H1 (cell line): ENCODE results near the gene CD200. TPM values are rescaled to one million over a fixed set of nuclear protein-coding genes. Genes with fewer than 3 reads are reported as not detected.

Source experiments
- CTCF ChIA-PET: fragments of 300-600 bp; sonication (Branson Sonifier 250); formaldehyde crosslinking; loops from one replicate; lab custom pipeline; 2021; ENCODE audit not compliant: partially characterized antibody; lab: Charles Lee
- POLR2A ChIA-PET: fragments of 300-600 bp; sonication (Branson Sonifier 250); formaldehyde crosslinking; loops from one replicate; lab custom pipeline; 2021; ENCODE audit warnings: inconsistent platforms; ENCODE audit not compliant: partially characterized antibody; lab: Charles Lee
- DNase-seq, 2 experiments: peaks; one replicate each; pipeline versions ENCODE4 v3.0.0 to v3.0.0-alpha.2; 2010 to 2022; ENCODE audit warnings: low spot score in 2 of 2, low read depth in 1 of 2, mixed read lengths in 1 of 2
- FAIRE-seq: peaks from 2 replicates; lab custom pipeline; 2011; peaks lifted over from hg19 to GRCh38; lab: Jason Lieb, UNC
- H2AFZ ChIP-seq: 2 replicates; pipeline ENCODE4 v1.8.1; 2012; ENCODE audit warnings: low read length, inconsistent platforms
- H2AK5ac ChIP-seq: 2 replicates; pipeline ENCODE4 v1.6.1; 2013; ENCODE audit warnings: low read depth, low read length
- H2BK120ac ChIP-seq: replicated peaks from 2 replicates; pipeline ENCODE3; 2013; ENCODE audit warnings: low read depth, low read length, inconsistent platforms
- H2BK12ac ChIP-seq: 2 replicates; pipeline ENCODE4 v1.6.1; 2013; ENCODE audit warnings: low read depth, low read length
- H2BK15ac ChIP-seq: 2 replicates; pipeline ENCODE4 v1.6.1; 2013; ENCODE audit warnings: low read length
- H2BK20ac ChIP-seq: 2 replicates; pipeline ENCODE4 v1.6.1; 2013; ENCODE audit warnings: low read length
- H2BK5ac ChIP-seq: 2 replicates; pipeline ENCODE4 v1.6.1; 2013; ENCODE audit warnings: low read depth, low read length
- H3K14ac ChIP-seq: 2 replicates; pipeline ENCODE4 v1.6.1; 2013; ENCODE audit warnings: inconsistent platforms; ENCODE audit not compliant: insufficient read length
- H3K18ac ChIP-seq: 2 replicates; pipeline ENCODE4 v1.6.1; 2013; ENCODE audit warnings: low read length; ENCODE audit errors: extremely low read depth
- H3K23ac ChIP-seq: 2 replicates; pipeline ENCODE4 v1.6.1; 2013; ENCODE audit warnings: inconsistent platforms; ENCODE audit not compliant: insufficient read length
- H3K23me2 ChIP-seq: 2 replicates; pipeline ENCODE4 v1.6.1; 2013; ENCODE audit warnings: low read depth, low read length
- H3K27ac ChIP-seq: 2 replicates; pipeline ENCODE4 v1.6.1; 2011; ENCODE audit warnings: low read depth, low read length, inconsistent platforms
- H3K27me3 ChIP-seq, 4 experiments: replicated peaks in 1 of 4; 1 replicate in 1 of 4; 2 replicates in 3 of 4; pipeline versions ENCODE4 v1.6.1 to v1.8.1; 2011 to 2013; ENCODE audit warnings: low read length in 3 of 4, mild to moderate bottlenecking in 3 of 4, inconsistent platforms in 2 of 4, mixed read lengths in 2 of 4, moderate library complexity in 1 of 4; ENCODE audit not compliant: control insufficient read depth in 3 of 4, insufficient read depth in 3 of 4; ENCODE audit errors: extremely low read depth in 1 of 4
- H3K36me3 ChIP-seq, 4 experiments: 2 replicates each; pipeline versions ENCODE4 v1.6.1 to v1.8.1; 2011 to 2013; ENCODE audit warnings: mild to moderate bottlenecking in 4 of 4, low read length in 3 of 4, moderate library complexity in 2 of 4, control low read depth in 1 of 4, inconsistent platforms in 1 of 4; ENCODE audit not compliant: insufficient read depth in 4 of 4, control insufficient read depth in 2 of 4
- H3K4ac ChIP-seq: replicated peaks from 2 replicates; pipeline ENCODE3; 2013; ENCODE audit warnings: low read length, low read depth, mixed read lengths, inconsistent platforms; ENCODE audit not compliant: insufficient read length
- H3K4me1 ChIP-seq, 4 experiments: replicated peaks in 1 of 4; 1 replicate in 1 of 4; 2 replicates in 3 of 4; pipeline versions ENCODE4 v1.6.1 to v1.8.1; 2011 to 2013; ENCODE audit warnings: low read length in 3 of 4, inconsistent platforms in 2 of 4, mixed read lengths in 1 of 4; ENCODE audit not compliant: insufficient read depth in 4 of 4, control insufficient read depth in 3 of 4
- H3K4me2 ChIP-seq, 2 experiments: 2 replicates each; pipeline versions ENCODE4 v1.6.1 to v1.8.1; 2011 to 2013; ENCODE audit warnings: low read depth in 2 of 2, low read length in 2 of 2, control low read depth in 1 of 2, inconsistent platforms in 1 of 2, mild to moderate bottlenecking in 1 of 2; ENCODE audit not compliant: insufficient read depth in 1 of 2
- H3K4me3 ChIP-seq, 4 experiments: fragments of 200-600, 300-600 bp in 1 of 4; sonication (generic), shearing (Covaris generic), sonication (Bioruptor Twin) in 1 of 4; 2 replicates each; pipeline versions ENCODE4 v1.5.1 to v1.8.1; 2011 to 2016; ENCODE audit warnings: low read length in 4 of 4, low read depth in 3 of 4, control low read depth in 2 of 4, inconsistent platforms in 2 of 4, mild to moderate bottlenecking in 2 of 4, mixed read lengths in 1 of 4, moderate library complexity in 1 of 4; ENCODE audit not compliant: insufficient read depth in 2 of 4; ENCODE audit errors: extremely low read depth in 1 of 4
- H3K56ac ChIP-seq: replicated peaks from 2 replicates; pipeline ENCODE3; 2013; ENCODE audit warnings: low read depth, mild to moderate bottlenecking, mixed read lengths, low read length, inconsistent platforms; ENCODE audit not compliant: insufficient read length
- H3K79me1 ChIP-seq: 2 replicates; pipeline ENCODE4 v1.6.1; 2013; ENCODE audit warnings: low read depth, low read length, control low read depth
- H3K79me2 ChIP-seq, 2 experiments: 2 replicates each; pipeline versions ENCODE4 v1.6.1 to v1.8.1; 2012 to 2013; ENCODE audit warnings: low read length in 2 of 2, mild to moderate bottlenecking in 2 of 2, inconsistent platforms in 1 of 2; ENCODE audit not compliant: insufficient read depth in 2 of 2, control insufficient read depth in 1 of 2
- H3K9ac ChIP-seq, 4 experiments: replicated peaks in 1 of 4; 1 replicate in 1 of 4; 2 replicates in 3 of 4; pipeline versions ENCODE4 v1.6.1 to v1.8.1; 2011 to 2013; ENCODE audit warnings: low read depth in 3 of 4, low read length in 3 of 4, control low read depth in 2 of 4, mild to moderate bottlenecking in 2 of 4, moderate library complexity in 2 of 4, inconsistent platforms in 1 of 4; ENCODE audit errors: extremely low read depth in 1 of 4
- H3K9me3 ChIP-seq, 2 experiments: 2 replicates each; pipeline versions ENCODE4 v1.6.1 to v1.8.1; 2012 to 2013; ENCODE audit warnings: mild to moderate bottlenecking in 2 of 2, moderate library complexity in 2 of 2, control low read depth in 1 of 2, inconsistent platforms in 1 of 2, low read depth in 1 of 2, low read length in 1 of 2, mixed read lengths in 1 of 2; ENCODE audit not compliant: insufficient read depth in 2 of 2
- H4K20me1 ChIP-seq, 2 experiments: replicated peaks in 1 of 2; 2 replicates each; pipeline versions ENCODE3 to v1.8.1; 2011 to 2013; ENCODE audit warnings: inconsistent platforms in 2 of 2, low read length in 2 of 2, mild to moderate bottlenecking in 1 of 2; ENCODE audit not compliant: insufficient read depth in 2 of 2, control insufficient read depth in 1 of 2
- H4K5ac ChIP-seq: 2 replicates; pipeline ENCODE4 v1.6.1; 2013; ENCODE audit warnings: low read length, low read depth, mixed read lengths, inconsistent platforms; ENCODE audit not compliant: insufficient read length
- H4K8ac ChIP-seq: 2 replicates; pipeline ENCODE4 v1.8.0; 2013; ENCODE audit warnings: mild to moderate bottlenecking, moderate library complexity, low read length, inconsistent platforms; ENCODE audit not compliant: insufficient read depth; ENCODE audit errors: extremely low read depth
- H4K91ac ChIP-seq: replicated peaks from 2 replicates; pipeline ENCODE3; 2013; ENCODE audit warnings: low read length, mixed read lengths, inconsistent platforms; ENCODE audit not compliant: insufficient read length
- EZH2 ChIP-seq: fragments of 200-600 bp; sonication (generic); IDR thresholded peaks from 2 replicates; pipeline ENCODE4 v1.7.1; 2012; ENCODE audit warnings: low read depth, mild to moderate bottlenecking, moderate library complexity, low read length, inconsistent platforms; ENCODE audit not compliant: severe bottlenecking
- FOSL1 ChIP-seq: IDR thresholded peaks from 2 replicates; pipeline ENCODE4 v1.6.1; 2011; ENCODE audit warnings: mild to moderate bottlenecking, low read depth, low read length, moderate library complexity; ENCODE audit not compliant: insufficient read depth
- USF2 ChIP-seq: IDR thresholded peaks from 2 replicates; pipeline ENCODE4 v1.6.1; 2011; ENCODE audit warnings: low read length, improper control_type of control experiment
- WGBS, 2 experiments: shearing (Covaris generic) in 1 of 2; methylation state at CpG; one replicate each; pipeline versions ENCODE4 v1.1.6 to v1.1.7; 2013 to 2015; ENCODE audit warnings: low lambda C conversion rate in 2 of 2, mixed read lengths in 2 of 2, inconsistent platforms in 1 of 2, low coverage in 1 of 2, missing lambda C conversion rate in 1 of 2; ENCODE audit not compliant: insufficient replicate concordance in 2 of 2, insufficient coverage in 1 of 2, insufficient read length in 1 of 2; ENCODE audit errors: extremely low coverage in 1 of 2, missing lambda C conversion rate in 1 of 2; 5-methylcytosine and 5-hydroxymethylcytosine counted together
- polyA plus RNA-seq, 7 experiments: library from polyadenylated mRNA; depleted of rRNA in 3 of 7; stranded (reverse) in 5 of 7; unstranded in 2 of 7; fragments of >200 nt in 5 of 7; fragments of 200-250 nt in 2 of 7; gene quantifications; 1 replicate in 5 of 7; 2 replicates in 1 of 7; 4 replicates in 1 of 7; pipeline versions ENCODE4 v1.2.1 to v1.2.3, GENCODE V29; 2011 to 2013; ENCODE audit warnings: missing spikeins in 2 of 7, mixed read lengths in 2 of 7
- total RNA-seq: library from RNA; stranded (reverse); fragmentation: NEBNext Ultra II Directional; extraction: Animal tissue kit (Norgen Biotek cat#: 25700); gene quantifications from 2 replicates; pipeline ENCODE4 v1.2.1, GENCODE V29; 2021

Gene CD200
- total and polyA plus RNA-seq, 2 of the 8 experiments (the other 6 are each of a cell fraction or from before 2014, with no cell fraction given) = 45.8 to 50.2 TPM

GRCh38 chr3:112393360-112393728, 60.4 kb downstream of the CD200 start:
- Histone ChIP-seq H4K5ac (no peak overlapping the region), H3K18ac (no peak overlapping the region), H3K9ac (no peak overlapping the region), H4K8ac (no peak overlapping the region), H2BK12ac (no peak overlapping the region), H3K23me2 (no peaks in the 10 kb centered on the region), H3K36me3 (peaks cover 0 to 3% (median 0%) of the 10 kb centered on the region in 4 experiments; a peak in 2 of 8 replicates), H2AFZ (no peak overlapping the region), H3K27me3 (no peaks in the 10 kb centered on the region), H3K79me1 (no peaks in the 10 kb centered on the region), H3K27ac (no peak overlapping the region), H3K4ac (no peak overlapping the region), H3K4me3 (no peak overlapping the region), H3K56ac (no peak overlapping the region), H2BK20ac (no peak overlapping the region; the same call in 1 of the 2 replicates), H3K23ac (no peak overlapping the region), H2AK5ac (no peak overlapping the region), H3K4me2 (no peak overlapping the region), H3K14ac (no peak overlapping the region), H4K91ac (no peak overlapping the region), H2BK120ac (no peak overlapping the region), H3K79me2 (no peaks in the 10 kb centered on the region), H2BK5ac (no peak overlapping the region), H3K4me1 (peaks cover 4 to 13% (median 10%) of the 10 kb centered on the region in 4 experiments; a peak in 4 of 7 replicates), H3K9me3 (peaks cover 6 to 11% of the 10 kb centered on the region in 2 experiments; a peak in 3 of 4 replicates), H4K20me1 (no peaks in the 10 kb centered on the region), H2BK15ac (no peak overlapping the region)
- FAIRE-seq (no peak), DNase-seq (no peak)
- TF ChIP-seq EZH2 (no peak), USF2 (no peak), FOSL1 (no peak)
- WGBS, 2 experiments = 63% methylated on average over 3 of the region's 3 CpGs; no CpG with 5 or more reads in 1 of the 2 experiments
- ChIA-PET POLR2A (no interaction called here), CTCF (no interaction called here)
